ENCODE results near the gene TAS2R60. TPM values are rescaled to one million over a fixed set of nuclear protein-coding genes. Genes with fewer than 3 reads are reported as not detected.

TAS2R60 gene, protein sequence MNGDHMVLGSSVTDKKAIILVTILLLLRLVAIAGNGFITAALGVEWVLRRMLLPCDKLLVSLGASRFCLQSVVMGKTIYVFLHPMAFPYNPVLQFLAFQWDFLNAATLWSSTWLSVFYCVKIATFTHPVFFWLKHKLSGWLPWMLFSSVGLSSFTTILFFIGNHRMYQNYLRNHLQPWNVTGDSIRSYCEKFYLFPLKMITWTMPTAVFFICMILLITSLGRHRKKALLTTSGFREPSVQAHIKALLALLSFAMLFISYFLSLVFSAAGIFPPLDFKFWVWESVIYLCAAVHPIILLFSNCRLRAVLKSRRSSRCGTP
- under 1 TPM in 1 of 2 experiments, not detected in 1; 0.23 TPM for total RNA-seq

GRCh38 chr7:143443153-143443552 lies at the start of gene TAS2R60:
TSS of gene TAS2R60 (plus strand) at chr7:143443453. CDS start at chr7:143443453, 0 bp downstream.

DNA sequence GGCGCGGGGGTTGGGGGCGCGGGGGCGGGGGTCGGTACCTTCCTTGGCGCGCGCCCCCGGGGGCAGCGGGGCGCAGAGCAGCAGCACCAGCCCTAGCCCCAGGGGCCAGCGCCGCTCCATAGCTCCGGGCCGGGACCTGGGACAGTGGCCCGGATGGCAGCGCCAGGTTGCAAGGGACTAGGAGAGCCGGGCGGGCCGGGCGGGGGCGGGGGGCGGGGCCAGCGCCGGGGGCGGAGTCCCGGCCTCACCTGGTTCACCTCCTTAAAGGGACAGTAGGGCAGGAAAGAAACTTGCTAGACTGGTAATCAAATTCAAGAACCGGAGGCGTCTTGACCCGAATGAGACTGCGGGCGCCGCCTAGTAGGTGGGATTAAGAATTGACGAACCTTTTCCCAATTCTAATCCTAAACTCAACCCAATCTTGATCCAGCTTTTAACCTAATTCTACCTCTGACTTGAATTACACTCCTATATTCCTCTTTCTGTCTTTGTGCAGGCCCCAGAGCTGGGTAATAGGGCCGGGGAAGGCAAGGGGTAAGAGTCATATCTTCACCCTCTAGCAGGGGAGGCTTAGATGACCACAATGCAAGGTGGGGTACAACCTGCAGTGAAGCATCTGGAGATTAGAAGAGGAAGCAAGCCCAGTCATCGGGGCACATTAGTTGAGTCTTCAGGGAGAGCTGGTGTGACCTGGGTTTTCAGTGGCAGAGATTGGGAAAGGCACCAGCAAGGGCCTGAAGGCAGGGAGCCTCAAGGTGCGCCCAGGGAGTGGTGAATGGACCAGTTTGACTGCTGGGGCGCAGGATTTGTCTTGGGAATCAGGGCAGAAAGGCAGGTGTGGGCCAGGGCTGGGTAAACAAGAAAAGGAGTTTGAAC lies 34.3 kb upstream of the TAS2R60 start, which contains the start of gene EPHA1:
TSS of gene EPHA1 (minus strand) at position 171 of the 876 bp plus-strand sequence. CDS start at position 120, 51 bp downstream.

GRCh38 chr7:143477501-143478150 lies 34.4 kb downstream of the TAS2R60 start, which contains the start of gene TAS2R41:
TSS of gene TAS2R41 (plus strand) at chr7:143477873. CDS start at chr7:143477873, 0 bp downstream.

Other genes starting within 250 kb of the TAS2R60 start
- not detected for gene TAS2R40, start 221.4 kb upstream of the TAS2R60 start, total RNA-seq
- gene GSTK1, start 180.0 kb upstream of the TAS2R60 start, total RNA-seq = 100 to 1,000 TPM; 386 to 387 TPM
- 1 to 10 TPM in 1 of 2 experiments, under 1 TPM in 1; 0.71 to 1.6 TPM for gene TMEM139, start 158.5 kb upstream of the TAS2R60 start, total RNA-seq
- 100 to 1,000 TPM; 118 to 119 TPM for gene CASP2, start 155.1 kb upstream of the TAS2R60 start, total RNA-seq
- not detected for gene CLCN1, start 127.3 kb upstream of the TAS2R60 start, total RNA-seq
- gene FAM131B, start 80.7 kb upstream of the TAS2R60 start, total RNA-seq = under 1 TPM; 0.48 to 0.55 TPM
- gene ZYX, start 62.1 kb upstream of the TAS2R60 start, total RNA-seq = 100 to 1,000 TPM; 160 to 169 TPM
- gene EPHA1, start 34.6 kb upstream of the TAS2R60 start, total RNA-seq = 10 to 100 TPM; 13.4 to 15.8 TPM
- gene TAS2R41, start 34.4 kb downstream of the TAS2R60 start, total RNA-seq = not detected
- gene CTAGE15, start 128.3 kb downstream of the TAS2R60 start, total RNA-seq = not detected
- 10 to 100 TPM; 25.7 to 26.8 TPM for gene TCAF2, start 177.5 kb downstream of the TAS2R60 start, total RNA-seq